Activated T-helper 1 cell treated with anti-CD3 and anti-CD28 coated beads, Interleukin-2, amount 50 U/mL, for 16 hours (primary cell): ENCODE data around the gene EFEMP1.

Experiments
- DNase-seq, 2 donors: peaks; one replicate each; pipeline ENCODE4 v3.0.0-alpha.2; 2020; ENCODE audit warnings: low read depth in 1 of 2, low spot score in 1 of 2

EFEMP1 gene

GRCh38 chr2:55934337-55934736 lies 10.8 kb upstream of the EFEMP1 start:
- no peak for DNase-seq

- no peak for DNase-seq
Observed at GRCh38 chr2:55932843-55933242, 9.3 kb upstream of the EFEMP1 start.

- DNase-seq: no peak
Observed at GRCh38 chr2:55931281-55931680, 7.7 kb upstream of the EFEMP1 start.

- no peak for DNase-seq
Observed at GRCh38 chr2:55929476-55929875, 5.9 kb upstream of the EFEMP1 start.

- DNase-seq: no peak
Observed at GRCh38 chr2:55926974-55927373, 3.4 kb upstream of the EFEMP1 start.

- no peak for DNase-seq
Observed at GRCh38 chr2:55926246-55926645, 2.7 kb upstream of the EFEMP1 start.

- no peak for DNase-seq
Observed at GRCh38 chr2:55923982-55924321, 370 bp upstream of the EFEMP1 start.

- DNase-seq: no peak
Observed at GRCh38 chr2:55922291-55922907, 1.2 kb downstream of the EFEMP1 start.

GRCh38 chr2:55919574-55919973 lies 4.0 kb downstream of the EFEMP1 start:
- DNase-seq: no peak

GRCh38 chr2:55918856-55919255 lies 4.7 kb downstream of the EFEMP1 start:
- DNase-seq: no peak

GRCh38 chr2:55917713-55918390 lies 5.7 kb downstream of the EFEMP1 start:
- no peak for DNase-seq

GRCh38 chr2:55917117-55917516 lies 6.5 kb downstream of the EFEMP1 start:
- no peak for DNase-seq

- DNase-seq: no peak
Observed at GRCh38 chr2:55916473-55917049, 7.0 kb downstream of the EFEMP1 start.

GRCh38 chr2:55914786-55915185 lies 8.8 kb downstream of the EFEMP1 start:
- DNase-seq: no peak

GRCh38 chr2:55912926-55913325 lies 10.7 kb downstream of the EFEMP1 start:
- no peak for DNase-seq

GRCh38 chr2:55910077-55910476 lies 13.5 kb downstream of the EFEMP1 start:
- no peak for DNase-seq

GRCh38 chr2:55907686-55908085 lies 15.9 kb downstream of the EFEMP1 start:
- DNase-seq: no peak

GRCh38 chr2:55906993-55907392 lies 16.6 kb downstream of the EFEMP1 start:
- DNase-seq: no peak

GRCh38 chr2:55903727-55904126 lies 19.9 kb downstream of the EFEMP1 start:
- no peak for DNase-seq

- DNase-seq: no peak
Observed at GRCh38 chr2:55902971-55903370, 20.6 kb downstream of the EFEMP1 start.

- no peak for DNase-seq
Observed at GRCh38 chr2:55902429-55902828, 21.2 kb downstream of the EFEMP1 start.

GRCh38 chr2:55901941-55902340 lies 21.6 kb downstream of the EFEMP1 start:
- DNase-seq: no peak

- DNase-seq: no peak
Observed at GRCh38 chr2:55901322-55901721, 22.3 kb downstream of the EFEMP1 start.
